Glutamatergic neuron (in vitro differentiated cells): Measurements from ENCODE around the gene FBXO21. TPM values are rescaled to one million over a fixed set of nuclear protein-coding genes. Genes with fewer than 3 reads are reported as not detected.
"Not testable (repeated sequence)": the region's sequence is repeated elsewhere in the genome, so short reads cannot be mapped to it uniquely, and the experiment has no call there.

Experiments used
- DNase-seq: peaks from one replicate; pipeline ENCODE4 v3.0.0; 2022
- H3K27ac Mint-ChIP-seq: one replicate; pipeline ENCODE4 v1.8.0; 2020; ENCODE audit warnings: mild to moderate bottlenecking, mixed read lengths, inconsistent platforms; ENCODE audit not compliant: unreplicated experiment
- H3K27me3 Mint-ChIP-seq: one replicate; pipeline ENCODE4 v1.8.0; 2020; ENCODE audit warnings: mild to moderate bottlenecking, moderate library complexity, mixed read lengths, inconsistent platforms; ENCODE audit not compliant: unreplicated experiment
- H3K36me3 Mint-ChIP-seq: one replicate; pipeline ENCODE4 v1.8.0; 2020; ENCODE audit warnings: mild to moderate bottlenecking, mixed read lengths, inconsistent platforms; ENCODE audit not compliant: unreplicated experiment
- H3K4me1 Mint-ChIP-seq: one replicate; pipeline ENCODE4 v1.8.0; 2020; ENCODE audit warnings: mild to moderate bottlenecking, low read depth, mixed read lengths, inconsistent platforms; ENCODE audit not compliant: unreplicated experiment
- H3K4me3 Mint-ChIP-seq: one replicate; pipeline ENCODE4 v1.8.0; 2020; ENCODE audit warnings: mild to moderate bottlenecking, mixed read lengths, inconsistent platforms; ENCODE audit not compliant: unreplicated experiment
- H3K9me3 Mint-ChIP-seq: one replicate; pipeline ENCODE4 v1.8.0; 2020; ENCODE audit warnings: mild to moderate bottlenecking, moderate library complexity, mixed read lengths, inconsistent platforms; ENCODE audit not compliant: unreplicated experiment
- CTCF ChIP-seq: fragments of 200-600 bp; sonication (generic); IDR thresholded peaks from one replicate; pipeline ENCODE4 v1.5.0; 2021; ENCODE audit not compliant: partially characterized antibody, unreplicated experiment
- total RNA-seq: library from RNA; stranded (reverse); fragmentation: NEBNext Ultra II Directional; extraction: Animal tissue kit (Norgen Biotek cat#: 25700); gene quantifications from one replicate; pipeline ENCODE4 v1.2.1, GENCODE V29; 2021; ENCODE audit not compliant: unreplicated experiment

The FBXO21 gene
- total RNA-seq, 1 donor from 2014 or later: 52.7 TPM

GRCh38 chr12:117109943-117110635, 80.2 kb downstream of the FBXO21 start:
- no peak for DNase-seq
- peaks cover 5% of the 10 kb centered on the region for H3K4me1 Mint-ChIP-seq
- H3K27ac Mint-ChIP-seq: no peak overlapping the region
- peaks cover 2% of the 10 kb centered on the region for H3K9me3 Mint-ChIP-seq
- no peaks in the 10 kb centered on the region for H3K36me3 Mint-ChIP-seq
- no peaks in the 10 kb centered on the region for H3K27me3 Mint-ChIP-seq
- H3K4me3 Mint-ChIP-seq: no peak overlapping the region
- TF ChIP-seq CTCF: no peak

GRCh38 chr12:117105902-117106301, 84.4 kb downstream of the FBXO21 start:
- Mint-ChIP-seq H3K9me3 (peaks cover 2% of the 10 kb centered on the region), H3K27ac (no peak overlapping the region), H3K4me1 (peaks cover 1% of the 10 kb centered on the region), H3K36me3 (no peaks in the 10 kb centered on the region), H3K27me3 (no peaks in the 10 kb centered on the region), H3K4me3 (no peak overlapping the region)
- DNase-seq: no peak
- TF ChIP-seq CTCF: no peak

GRCh38 chr12:117104003-117104402, 86.3 kb downstream of the FBXO21 start:
- H3K27ac Mint-ChIP-seq, H3K36me3 Mint-ChIP-seq, H3K4me3 Mint-ChIP-seq: not testable (repeated sequence)

GRCh38 chr12:117102800-117103181, 87.5 kb downstream of the FBXO21 start:
- H3K4me3 Mint-ChIP-seq: no peak overlapping the region
- peaks cover 1% of the 10 kb centered on the region for H3K4me1 Mint-ChIP-seq
- H3K9me3 Mint-ChIP-seq: peaks cover 3% of the 10 kb centered on the region
- no peak for DNase-seq
- no peak for TF ChIP-seq CTCF
- H3K27me3 Mint-ChIP-seq: peaks cover 7% of the 10 kb centered on the region
- H3K27ac Mint-ChIP-seq: no peak overlapping the region
- H3K36me3 Mint-ChIP-seq: no peaks in the 10 kb centered on the region

More at GRCh38 chr12:117104003-117104402, 86.3 kb downstream of the FBXO21 start:
- H3K27me3 Mint-ChIP-seq, DNase-seq, H3K9me3 Mint-ChIP-seq, H3K4me1 Mint-ChIP-seq: not testable (repeated sequence)

- no peak for TF ChIP-seq CTCF
- Mint-ChIP-seq H3K4me3 (no peak overlapping the region), H3K27me3 (peaks cover 11% of the 10 kb centered on the region), H3K27ac (no peak overlapping the region), H3K4me1 (peaks cover 3% of the 10 kb centered on the region), H3K9me3 (peaks cover 5% of the 10 kb centered on the region), H3K36me3 (no peaks in the 10 kb centered on the region)
- DNase-seq: peak; percentile 11
These were observed 88.1 kb downstream of the FBXO21 start for GRCh38 chr12:117101953-117102799.
